Thyroid gland (tissue), 4 donors: ENCODE data around the gene PIP4K2A.

Source experiments
- POLR2A ChIP-seq, 2 donors: fragments of 450-650 bp; IDR thresholded peaks; one replicate each; pipeline ENCODE4 v1.6.1; 2017; ENCODE audit warnings: antibody characterized with exemption in 2 of 2, mild to moderate bottlenecking in 2 of 2, moderate library complexity in 1 of 2
- TF ChIP-seq, protein P1 (sequence below), 6 experiments: fragments of 200-600 bp in 3 of 6; fragments of 450-650 bp in 3 of 6; sonication (generic) in 3 of 6; IDR thresholded peaks; one replicate each; pipeline ENCODE4 v1.5.1; 2016 to 2019; ENCODE audit warnings: antibody characterized with exemption in 6 of 6, mild to moderate bottlenecking in 2 of 6, inconsistent platforms in 1 of 6, moderate library complexity in 1 of 6

DNA sequence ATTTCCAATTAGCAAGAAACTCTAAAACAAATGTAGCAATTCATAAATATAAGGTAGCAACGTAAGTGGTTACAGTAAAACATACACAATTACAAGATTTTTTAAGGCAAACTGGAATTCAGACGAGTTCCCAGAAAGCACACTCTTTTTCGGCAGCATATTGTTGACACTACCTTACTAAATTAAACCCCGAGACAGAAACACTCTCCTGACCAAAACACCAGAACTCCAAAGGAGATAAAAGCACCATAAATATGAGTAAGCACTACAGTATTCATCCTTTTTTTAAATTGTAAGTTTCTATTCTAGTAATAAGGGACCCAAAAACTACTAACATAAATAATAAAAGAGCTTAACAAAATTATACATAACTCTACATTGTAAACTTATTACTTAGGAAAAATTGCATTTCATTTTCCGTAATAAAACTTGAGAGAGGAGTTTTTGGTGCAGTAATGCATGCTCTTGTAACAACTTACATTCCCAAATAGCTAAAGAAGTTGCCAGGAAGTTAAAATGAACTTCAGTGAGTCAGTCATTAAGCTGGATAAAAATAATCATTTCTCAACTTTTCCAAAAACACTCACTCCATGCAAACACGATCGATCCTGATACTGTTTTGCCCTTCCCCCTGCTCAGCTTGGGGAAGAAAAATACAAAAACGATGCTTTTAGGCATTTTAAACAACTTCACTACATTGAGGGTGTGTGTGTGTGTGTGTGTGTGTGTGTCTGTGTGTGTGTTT lies 2.0 kb downstream of the PIP4K2A start:
- no peak for TF ChIP-seq POLR2A (IDR thresholded peaks at IDR 0.05)
- TF ChIP-seq, protein P1, sequence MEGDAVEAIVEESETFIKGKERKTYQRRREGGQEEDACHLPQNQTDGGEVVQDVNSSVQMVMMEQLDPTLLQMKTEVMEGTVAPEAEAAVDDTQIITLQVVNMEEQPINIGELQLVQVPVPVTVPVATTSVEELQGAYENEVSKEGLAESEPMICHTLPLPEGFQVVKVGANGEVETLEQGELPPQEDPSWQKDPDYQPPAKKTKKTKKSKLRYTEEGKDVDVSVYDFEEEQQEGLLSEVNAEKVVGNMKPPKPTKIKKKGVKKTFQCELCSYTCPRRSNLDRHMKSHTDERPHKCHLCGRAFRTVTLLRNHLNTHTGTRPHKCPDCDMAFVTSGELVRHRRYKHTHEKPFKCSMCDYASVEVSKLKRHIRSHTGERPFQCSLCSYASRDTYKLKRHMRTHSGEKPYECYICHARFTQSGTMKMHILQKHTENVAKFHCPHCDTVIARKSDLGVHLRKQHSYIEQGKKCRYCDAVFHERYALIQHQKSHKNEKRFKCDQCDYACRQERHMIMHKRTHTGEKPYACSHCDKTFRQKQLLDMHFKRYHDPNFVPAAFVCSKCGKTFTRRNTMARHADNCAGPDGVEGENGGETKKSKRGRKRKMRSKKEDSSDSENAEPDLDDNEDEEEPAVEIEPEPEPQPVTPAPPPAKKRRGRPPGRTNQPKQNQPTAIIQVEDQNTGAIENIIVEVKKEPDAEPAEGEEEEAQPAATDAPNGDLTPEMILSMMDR (IDR thresholded peaks at IDR 0.05), result no peak
